Stimulated activated naive CD8-positive, alpha-beta T cell treated with anti-CD3 and anti-CD28 coated beads, Interleukin-15, Interleukin-2, amounts not matched to agents 100 U/mL and 50 U/mL, for 24 hours (primary cell): ENCODE measurements around the gene DEPDC1B.
"Not testable (repeated sequence)": the region's sequence is repeated elsewhere in the genome, so short reads cannot be mapped to it uniquely, and the experiment has no call there.

Experiments
- ATAC-seq: fragments of 150-1000 bp; cut with Tn5 transposase; one replicate; pipeline ENCODE4 v1.10.0; 2021
- DNase-seq: peaks from one replicate; pipeline ENCODE4 v3.0.0; 2021

DEPDC1B gene

DNA sequence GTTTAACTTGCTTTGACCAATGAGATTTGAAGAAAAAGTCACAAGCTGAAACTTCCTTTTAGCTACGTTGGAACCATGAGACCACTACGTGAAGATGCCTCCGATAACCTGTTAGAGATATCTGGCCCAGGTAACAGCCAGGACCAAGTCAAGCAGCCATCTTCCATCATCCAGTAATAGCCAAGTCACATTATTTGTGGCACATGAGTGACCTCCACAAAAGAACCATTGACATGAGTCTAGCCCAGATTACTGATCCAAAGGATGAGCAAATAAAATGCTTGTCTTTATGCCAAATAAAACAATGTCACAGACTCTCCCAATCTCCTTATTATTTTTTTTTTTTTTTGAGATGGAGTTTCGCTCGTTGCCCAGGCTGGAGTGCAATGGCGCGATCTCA, 1.6 kb downstream of the DEPDC1B start:
- no peak for DNase-seq
- ATAC-seq, result no peak

DNA sequence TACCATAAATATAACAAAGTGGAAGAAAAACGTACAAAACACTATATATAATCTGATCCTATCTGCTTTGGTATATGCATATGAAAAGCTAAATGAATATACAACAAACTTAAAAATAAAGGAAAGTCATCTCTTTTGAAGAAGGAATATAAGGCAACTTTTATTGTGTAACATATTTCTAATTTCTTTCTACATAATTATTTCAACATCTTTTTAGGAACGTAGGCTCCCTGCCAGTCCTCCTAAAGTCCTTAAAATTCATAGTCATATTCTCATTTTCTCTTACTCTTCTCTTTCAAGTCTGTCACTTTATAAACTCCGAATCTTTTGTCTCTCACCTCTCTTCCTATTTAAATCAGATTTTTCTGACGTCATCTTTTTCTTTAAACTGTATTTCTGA, 9.6 kb downstream of the DEPDC1B start:
- ATAC-seq (no peak), DNase-seq (no peak)

DNA sequence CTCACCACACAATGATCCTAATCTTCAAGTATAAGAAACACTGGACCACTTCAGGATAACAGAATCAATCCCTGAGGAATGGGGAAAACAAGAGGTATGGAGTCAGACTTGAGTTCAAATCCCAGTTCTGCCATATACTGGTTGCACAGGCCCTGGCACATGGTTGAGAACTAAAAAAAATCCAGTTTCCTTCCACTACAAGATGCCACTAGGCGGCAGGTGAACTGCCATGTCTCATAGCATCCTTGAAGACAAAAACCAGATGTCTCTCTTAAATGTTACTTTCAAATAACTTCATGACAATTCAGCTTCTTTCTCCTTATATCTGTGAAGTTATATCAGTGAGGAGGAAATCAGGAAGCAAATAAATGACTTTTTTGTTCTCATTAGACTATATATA, 11.0 kb downstream of the DEPDC1B start:
- DNase-seq, result no peak
- ATAC-seq, result no peak

DNA sequence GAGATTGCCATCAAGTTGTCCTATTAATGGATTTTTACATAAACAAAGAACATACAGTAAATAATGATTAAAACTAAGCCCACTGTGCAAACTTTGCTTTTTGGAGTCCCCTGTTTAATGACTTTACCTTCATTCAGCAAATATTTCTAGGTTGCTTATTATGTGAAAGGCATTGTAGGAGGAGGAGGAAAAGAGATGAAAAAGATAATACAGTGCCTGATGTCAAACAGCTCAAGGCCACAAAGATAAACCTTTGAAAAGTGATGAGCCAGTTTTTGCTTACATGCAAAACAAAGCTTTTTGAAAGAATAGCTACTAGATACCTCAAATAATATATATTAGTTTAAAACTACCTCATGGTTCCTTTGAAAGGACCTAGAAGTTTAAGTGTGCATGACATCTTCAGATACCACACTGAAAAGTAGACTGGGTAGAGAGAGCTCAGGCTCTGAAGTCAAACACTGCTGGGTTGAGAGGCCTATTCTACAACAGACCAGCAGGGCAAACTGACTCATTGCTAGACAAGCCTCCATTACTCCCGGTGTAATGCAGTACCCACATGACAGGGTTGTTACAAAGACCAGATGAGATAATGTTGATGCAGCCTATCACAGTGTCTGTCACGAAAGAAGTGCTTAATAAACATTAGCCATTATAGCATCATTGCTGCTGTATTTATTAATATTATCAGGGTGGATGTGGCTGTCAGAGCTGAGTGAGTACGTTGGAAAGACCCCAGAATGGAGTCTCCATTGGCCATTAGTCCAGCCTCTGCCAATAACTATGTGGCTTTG, 11.8 kb downstream of the DEPDC1B start:
- peak; percentile 61 for ATAC-seq
- no peak for DNase-seq

DNA sequence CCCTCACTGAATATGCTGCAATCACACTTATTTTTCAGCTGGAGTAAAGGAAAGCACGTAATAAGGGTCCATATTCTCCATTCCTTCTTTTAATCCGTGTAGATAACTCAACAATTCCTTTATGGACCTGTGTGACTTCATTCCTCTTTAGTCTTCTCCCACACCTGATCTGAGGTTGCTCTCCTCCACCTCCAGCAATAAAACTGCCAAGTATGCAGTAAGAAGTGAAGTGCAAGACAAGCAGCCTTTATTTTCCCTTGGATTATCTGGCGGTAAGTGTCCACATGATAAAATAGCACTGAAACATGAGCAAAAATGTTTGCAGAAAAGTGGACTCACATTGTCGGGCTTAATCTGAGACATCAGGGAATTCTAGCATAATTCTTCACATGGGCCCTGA, 13.8 kb downstream of the DEPDC1B start:
- ATAC-seq, result no peak
- DNase-seq, result no peak

DNA sequence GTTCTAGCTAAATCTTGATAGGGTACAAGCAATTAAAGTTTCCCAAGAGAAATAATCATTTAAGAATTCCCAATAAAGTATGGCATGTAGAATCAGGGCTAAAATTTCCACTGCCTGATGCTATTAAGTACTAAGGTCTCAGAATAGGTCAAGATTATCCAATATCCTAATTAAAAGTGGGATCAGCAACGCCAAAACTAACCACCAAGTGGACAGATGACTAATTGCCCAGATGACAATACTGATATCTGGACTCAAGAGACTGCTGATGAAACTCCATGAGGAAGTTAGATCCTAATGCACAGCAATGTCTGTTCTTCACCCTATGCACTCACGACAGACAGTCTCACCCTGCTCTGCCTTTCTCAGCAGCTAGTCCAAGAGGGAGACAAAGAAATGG, 14.3 kb downstream of the DEPDC1B start:
- no peak for DNase-seq
- no peak for ATAC-seq

DNA sequence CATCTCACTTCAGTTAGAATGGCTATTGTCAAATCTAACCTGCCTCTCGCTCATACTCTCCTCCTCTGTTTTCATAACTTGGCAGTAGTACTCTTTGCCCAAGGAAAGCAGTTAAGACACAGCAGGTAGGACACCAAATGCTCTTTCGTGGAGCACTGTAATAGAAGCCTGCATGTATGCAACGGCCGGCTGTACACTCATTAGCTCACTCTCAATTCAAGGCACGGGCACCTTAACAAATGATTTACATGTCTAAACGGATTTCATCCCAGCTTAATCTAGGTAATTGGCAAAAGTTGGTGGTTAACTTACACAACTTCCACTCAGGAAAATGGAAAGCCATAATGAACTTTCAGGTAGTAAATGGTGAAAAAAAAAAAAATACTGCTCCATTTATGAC, 14.9 kb downstream of the DEPDC1B start:
- ATAC-seq, result no peak
- no peak for DNase-seq

DNA sequence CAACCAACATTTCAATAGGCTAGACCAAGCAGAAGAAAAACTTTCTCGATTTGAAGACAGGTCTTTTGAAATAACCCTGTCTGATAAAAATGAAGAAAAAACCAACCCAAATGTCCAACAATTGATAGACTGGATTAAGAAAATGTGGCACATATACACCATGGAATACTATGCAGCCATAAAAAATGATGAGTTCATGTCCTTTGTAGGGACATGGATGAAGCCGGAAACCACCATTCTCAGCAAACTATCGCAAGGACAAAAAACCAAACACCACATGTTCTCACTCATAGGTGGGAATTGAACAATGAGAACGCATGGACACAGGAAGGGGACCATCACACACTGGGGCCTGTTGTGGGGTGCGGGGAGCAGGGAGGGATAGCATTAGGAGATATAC, 18.0 kb downstream of the DEPDC1B start:
- not testable (repeated sequence) for ATAC-seq, DNase-seq

DNA sequence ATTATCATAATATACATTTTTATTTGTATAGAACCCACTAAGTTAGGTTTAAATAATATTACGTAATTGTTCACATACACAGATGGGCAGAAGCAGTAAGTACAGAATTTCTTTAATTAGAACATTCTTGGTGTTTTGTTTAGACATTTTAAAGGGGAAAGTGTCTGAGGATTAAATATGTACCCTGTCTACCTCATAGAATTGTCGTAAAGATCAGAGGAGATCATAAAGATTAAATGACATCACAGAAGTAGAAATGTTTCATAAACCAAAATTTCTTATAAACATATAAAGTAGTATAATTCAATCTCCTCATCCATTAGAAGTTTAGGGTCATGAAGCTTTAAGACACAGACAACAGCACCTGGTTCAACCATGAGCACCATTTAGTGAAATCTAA, 20.1 kb downstream of the DEPDC1B start:
- DNase-seq (no peak), ATAC-seq (no peak)

DNA sequence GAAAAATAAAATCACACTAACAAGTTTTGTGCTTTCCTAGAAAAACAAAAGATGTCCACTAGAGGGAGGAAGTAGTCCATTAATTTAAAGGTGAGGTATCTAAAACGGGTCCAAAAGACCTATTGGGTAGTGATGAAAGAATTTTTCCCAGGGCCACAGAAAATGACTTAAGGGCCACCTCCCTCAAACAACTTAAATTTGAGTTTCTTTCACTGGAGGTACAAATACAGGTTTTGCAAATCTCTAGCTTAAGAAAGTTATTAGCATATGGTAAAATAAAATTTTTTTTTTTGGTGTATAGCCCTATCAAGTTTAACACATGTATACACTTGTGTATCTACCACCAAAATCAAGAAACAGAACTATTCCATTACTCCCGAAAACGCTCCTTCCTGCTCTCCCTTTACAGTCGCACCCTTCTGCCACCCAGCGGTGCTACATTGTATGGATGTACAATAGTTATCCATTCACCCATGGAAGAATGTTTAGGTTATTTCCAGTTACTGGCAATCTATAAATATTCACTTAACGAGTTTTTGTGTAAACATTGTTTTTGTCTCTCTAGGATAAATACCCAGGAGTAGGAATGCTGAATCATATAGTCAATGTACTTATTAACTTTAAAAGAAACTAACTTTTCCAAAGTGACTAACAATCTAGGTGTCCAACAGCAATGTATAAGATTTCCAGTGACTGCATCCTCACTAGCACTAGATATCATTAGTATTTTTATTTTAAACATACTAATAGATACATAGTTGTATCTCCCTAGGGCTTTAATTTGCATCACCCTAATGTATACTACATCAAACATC, 21.9 kb downstream of the DEPDC1B start:
- ATAC-seq (no peak), DNase-seq (no peak)

DNA sequence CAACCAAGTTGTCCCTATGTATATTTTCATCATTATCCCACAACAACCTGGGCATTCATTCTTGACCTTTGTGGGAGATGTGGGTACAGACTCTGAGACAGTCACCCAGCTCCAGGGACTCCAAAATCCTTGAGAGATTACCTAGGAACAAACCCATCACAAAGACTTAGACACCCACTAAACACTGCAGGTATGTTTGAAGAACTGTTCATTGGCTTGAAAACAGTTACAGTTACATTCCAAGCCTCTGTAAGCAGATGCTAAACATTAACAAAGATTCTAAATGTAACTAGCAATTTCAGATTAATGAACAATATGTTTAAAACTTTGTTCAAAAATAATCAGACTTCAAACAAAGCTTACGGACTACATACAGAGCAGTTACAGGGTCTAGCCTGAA, 24.7 kb downstream of the DEPDC1B start:
- ATAC-seq (no peak), DNase-seq (no peak)

DNA sequence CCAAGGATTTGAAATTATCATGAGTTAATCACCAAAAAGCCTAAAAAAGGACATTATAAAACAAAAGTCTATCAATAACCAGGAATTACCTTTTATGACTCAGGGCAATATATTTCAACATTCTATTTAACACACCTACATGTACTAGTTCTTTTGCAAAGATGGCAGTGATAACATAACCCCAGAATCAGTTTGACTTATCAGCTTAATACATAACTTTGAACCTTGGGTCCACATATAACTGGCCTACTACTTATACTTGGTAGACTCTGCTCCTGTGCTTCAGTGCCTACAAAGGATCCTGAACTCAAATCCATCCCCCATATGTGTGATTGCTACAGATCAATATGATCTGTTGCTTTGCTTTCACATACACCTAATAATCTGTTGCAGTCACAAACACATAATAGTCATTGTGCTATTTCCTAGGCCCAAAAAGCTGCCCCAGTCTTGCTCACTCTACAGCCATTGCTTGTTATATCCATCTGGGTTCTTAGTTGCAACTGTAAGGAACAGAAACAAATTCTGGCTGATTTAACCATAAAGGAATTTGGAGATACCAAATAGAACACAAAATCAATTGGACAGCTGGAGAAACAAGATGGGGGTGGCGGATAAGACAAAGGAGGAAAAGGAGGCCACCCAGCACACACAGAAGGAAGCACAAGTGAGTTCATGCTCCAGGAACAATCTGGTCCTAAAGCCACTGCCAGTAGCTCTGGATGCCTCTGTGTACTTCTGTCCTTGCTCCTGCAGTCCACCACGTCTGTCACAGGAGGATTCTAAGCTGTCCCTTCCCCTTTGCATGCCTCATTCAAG, 25.5 kb downstream of the DEPDC1B start:
- DNase-seq (no peak), ATAC-seq (no peak)

DNA sequence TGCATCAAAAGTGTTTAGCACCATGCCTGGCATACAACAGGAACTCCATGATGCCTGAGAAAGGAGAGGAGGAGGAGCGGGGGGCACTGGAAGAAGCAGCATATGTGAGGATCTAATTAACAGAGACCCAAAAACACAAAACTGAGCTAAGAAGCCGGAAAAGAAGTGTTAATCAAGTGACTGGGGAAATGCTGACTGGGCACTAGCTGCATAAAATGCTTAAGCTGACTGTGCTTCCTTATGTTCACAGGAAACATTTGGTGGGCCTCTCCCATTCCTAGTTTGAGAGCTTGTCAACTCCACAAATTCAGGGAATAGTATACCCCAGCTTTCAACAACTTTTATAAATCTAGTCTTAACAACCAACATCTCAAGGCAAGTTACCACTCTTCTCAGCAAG, 26.6 kb downstream of the DEPDC1B start:
- ATAC-seq, result no peak
- no peak for DNase-seq

DNA sequence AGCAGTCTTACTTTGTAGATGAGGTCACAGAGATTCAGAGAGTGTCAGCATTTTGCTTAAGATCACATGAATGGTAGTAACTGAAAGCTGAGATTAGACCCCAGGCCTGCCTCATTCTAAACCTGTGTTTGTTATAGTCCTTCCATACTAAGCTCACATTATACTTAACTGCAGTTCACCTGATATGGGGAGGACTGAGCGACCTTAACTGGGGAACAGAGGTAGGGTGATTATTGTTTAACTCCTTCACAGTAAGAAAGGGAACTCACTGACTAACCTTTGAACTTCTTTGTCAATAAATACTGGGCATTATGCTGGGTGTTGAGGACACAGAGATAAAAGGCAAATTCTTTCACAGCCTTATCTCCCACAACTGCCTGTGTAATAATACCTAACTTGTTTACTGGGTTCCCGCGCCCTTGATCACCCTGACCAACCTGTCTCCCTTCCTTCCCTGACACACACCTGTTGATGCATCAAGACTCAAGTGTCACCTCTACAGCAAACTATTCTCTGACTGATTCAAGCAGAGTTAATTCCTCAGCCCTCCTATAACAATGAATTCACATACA, 27.2 kb downstream of the DEPDC1B start:
- no peak for ATAC-seq
- DNase-seq, result no peak

DNA sequence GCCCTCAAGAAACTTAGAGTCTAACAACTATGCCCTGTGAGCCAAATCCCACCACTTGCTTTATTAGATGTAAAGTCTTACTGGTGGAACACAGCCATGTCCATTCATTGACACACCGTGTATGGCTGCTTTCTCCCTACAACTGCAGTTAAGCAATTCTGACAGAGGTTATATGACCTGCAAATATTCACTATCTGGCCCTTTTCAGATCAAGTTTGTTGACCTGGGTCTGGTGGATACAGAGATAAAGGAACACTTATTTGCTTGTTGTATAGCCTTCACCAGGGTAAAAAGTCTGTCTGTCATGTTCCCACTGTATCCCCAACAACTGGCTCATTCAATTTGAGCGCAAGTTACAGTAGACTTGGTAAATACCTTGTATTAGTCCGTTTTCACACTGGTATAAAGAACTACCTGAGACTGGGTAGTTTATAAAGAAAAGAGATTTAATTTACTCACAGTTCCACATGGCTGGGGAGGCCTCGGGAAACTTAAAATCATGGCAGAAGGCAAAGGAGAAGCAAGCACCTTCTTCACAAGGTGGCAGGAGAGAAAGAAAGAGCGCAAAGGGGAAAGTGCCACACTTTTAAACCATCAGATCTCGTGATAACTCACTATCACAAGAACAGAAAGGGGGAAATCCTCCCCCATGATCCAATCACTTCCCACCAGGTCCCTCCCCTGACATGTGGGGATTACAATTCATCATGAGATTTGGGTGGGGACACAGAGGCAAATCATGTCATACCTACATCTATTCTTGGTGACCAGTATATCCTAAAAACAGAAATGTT, 27.9 kb downstream of the DEPDC1B start:
- DNase-seq (no peak), ATAC-seq (no peak)

DNA sequence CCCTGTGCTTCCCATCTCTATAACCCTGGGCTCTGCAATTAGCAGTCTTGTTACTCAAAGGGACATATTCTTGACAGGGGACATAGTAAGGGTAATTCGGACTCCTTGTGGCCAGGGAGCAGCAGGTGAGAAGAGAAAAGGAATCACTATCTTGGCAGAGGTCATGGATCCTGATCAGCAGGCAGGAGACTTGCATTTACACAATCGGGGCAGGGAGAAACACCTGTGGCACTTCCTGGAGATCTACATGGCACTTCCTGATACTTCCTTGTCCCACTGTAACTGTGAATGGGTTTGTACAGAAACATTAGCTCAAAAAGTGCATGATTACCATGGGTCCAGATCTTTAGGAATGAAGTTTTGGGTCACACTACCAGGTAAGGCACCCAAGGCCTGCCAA, 29.2 kb downstream of the DEPDC1B start:
- ATAC-seq (no peak), DNase-seq (no peak)

DNA sequence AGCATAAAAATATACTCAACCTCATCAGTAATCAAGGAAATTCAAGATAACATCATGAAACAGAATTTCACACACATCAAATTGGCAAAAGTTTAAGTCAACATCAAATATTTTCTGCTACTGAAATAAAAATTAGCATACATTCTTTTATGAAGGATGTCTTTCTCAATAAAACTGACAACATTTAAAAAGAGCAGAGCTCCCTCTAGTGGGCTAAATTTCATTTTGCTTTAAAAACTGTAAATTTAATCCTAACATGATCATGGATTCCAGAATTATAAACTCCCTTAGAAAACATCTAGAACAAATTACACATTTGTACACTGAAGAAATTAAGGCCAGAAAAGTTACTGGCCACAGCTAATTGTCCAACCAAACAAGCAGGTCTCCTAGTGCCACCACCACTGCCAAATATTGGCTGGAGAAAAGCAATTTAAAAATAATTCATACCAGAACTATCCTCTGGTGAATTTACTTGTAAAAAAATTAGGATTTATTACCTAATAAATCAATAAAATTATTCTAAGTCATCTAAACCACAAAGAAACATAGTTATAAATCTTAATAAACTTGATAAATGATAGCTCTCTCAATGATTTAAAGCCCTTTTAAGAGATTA, 31.2 kb downstream of the DEPDC1B start:
- DNase-seq, result no peak

DNA sequence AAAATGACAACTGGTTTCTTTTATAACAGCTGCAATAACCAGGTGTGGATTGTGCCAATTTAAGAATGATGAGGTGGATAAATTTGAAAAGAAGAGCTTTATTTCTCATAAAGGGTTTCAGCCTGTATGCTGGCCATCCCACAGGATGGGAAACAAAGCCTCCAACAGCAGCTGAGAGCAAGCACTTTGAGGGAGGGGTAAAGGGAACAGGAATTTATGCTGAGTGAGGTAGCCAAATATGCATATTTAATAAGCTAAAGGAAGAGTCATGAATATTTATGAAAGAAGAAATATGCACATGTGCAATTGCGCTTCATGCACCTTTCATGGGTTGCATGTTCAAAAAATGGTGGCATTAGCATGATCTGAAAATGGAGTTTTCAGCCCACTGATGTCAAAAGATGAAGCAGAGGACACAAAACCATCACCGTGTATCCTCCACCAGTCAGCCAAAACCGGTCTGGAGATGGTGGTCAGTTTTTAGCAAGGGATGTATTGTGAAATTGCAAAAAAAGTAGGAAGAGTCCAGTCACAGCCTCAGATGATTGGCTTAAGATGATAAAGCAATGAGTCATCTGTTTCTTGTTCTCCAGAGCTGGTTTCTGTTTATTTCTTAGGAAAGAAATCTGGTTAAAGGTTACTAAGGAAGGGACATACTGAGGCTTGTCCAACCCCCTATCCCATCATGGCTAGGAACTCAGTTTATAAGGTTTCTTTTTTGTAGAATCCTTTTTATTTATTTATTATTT, 47.9 kb downstream of the DEPDC1B start:
- DNase-seq (no peak), ATAC-seq (no peak)

More for the DNA sequence above, 31.2 kb downstream of the DEPDC1B start:
- no peak for ATAC-seq

DNA sequence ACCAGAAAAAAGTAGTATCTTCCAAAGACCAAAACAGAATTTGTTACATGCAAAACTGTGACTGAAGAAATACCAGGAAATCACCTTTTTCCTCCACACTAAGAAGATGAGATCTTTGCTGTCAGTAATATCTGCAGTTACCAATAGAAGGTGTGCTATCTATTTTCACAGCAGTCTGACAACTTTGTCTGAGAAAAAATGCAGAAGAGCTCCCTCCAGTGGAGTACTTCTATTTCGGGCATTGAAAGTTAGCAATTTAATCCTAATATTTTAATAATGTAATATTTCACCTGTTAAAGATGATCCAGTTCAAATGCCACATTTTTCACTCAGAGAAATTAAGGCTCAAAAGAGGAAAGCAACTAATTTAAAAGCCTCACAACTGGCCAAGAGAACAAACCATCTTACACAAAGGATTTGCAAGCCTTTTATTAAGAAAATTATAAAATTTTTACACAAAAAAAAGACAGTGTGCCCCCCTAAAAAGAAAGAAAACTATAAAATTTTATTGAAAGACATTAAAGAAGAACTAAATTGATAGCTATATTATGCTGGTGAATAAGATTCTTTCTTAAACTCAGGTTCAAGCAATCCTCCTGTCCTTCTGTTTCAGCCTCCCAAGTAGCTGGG, 50.6 kb downstream of the DEPDC1B start:
- DNase-seq, result no peak

DNA sequence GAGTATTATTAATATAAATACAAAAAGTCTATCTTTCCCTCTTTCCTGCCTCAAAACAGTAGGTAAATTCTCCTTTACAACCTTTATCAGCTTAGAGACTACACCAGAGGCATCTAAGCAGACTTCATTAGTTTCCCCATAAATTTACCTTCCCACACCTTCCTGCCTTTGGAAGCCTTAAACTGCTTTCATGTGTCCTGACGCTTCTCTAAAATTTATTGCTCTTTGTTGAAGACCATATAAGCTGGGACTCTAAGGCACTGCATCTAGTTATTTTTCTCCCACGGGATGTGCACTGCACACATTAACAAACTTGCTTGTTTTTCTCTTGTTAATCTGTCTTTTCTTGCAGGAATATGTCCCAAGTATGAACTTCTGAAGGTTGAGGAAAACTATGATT, 51.8 kb downstream of the DEPDC1B start:
- no peak for DNase-seq
- ATAC-seq, result no peak

More for the DNA sequence above, 50.6 kb downstream of the DEPDC1B start:
- no peak for ATAC-seq
